ENCODE results near the gene EGLN1.

DNA sequence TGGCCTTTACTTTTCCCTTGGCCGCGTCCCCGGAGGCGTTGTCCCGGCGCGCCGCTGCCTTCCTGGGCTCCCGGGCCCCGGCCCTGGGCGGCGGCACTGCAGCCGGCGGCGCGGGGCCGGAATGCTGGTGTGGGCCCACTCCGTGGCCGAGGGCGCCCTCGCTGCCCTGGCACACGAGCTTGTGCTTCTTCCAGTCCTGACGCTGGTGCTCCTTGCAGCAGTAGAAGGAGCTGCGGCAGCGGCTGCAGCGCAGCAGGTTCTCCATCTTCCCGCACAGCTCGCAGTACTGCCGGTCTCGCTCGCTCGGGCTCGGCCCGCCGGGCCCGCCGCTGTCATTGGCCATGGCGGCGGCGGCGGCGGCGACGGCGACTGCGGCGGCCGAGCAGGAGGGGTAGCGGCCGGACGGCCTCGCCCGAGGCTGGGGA, 529 bp downstream of the EGLN1 start:
- TF ChIP-seq POLR2A (IDR thresholded peaks at IDR 0.05) (no peak), CTCF (IDR thresholded peaks at IDR 0.05) (no peak)
